Hepatocyte (in vitro differentiated cells): Measurements from ENCODE around the gene RICTOR.

Experiments used
- EZH2 ChIP-seq: fragments of 200-600 bp; sonication (generic); IDR thresholded peaks from 2 replicates; pipeline ENCODE4 v1.6.1; 2016; ENCODE audit warnings: antibody characterized with exemption, mild to moderate bottlenecking, borderline replicate concordance
- EZH2phosphoT487 ChIP-seq: fragments of 200-600 bp; sonication (generic); IDR thresholded peaks from one replicate; pipeline ENCODE4 v1.6.1; 2018; ENCODE audit warnings: antibody characterized with exemption, mild to moderate bottlenecking, low read depth, moderate library complexity; ENCODE audit not compliant: unreplicated experiment, severe bottlenecking
- TF ChIP-seq, protein P1 (sequence below): fragments of 200-600 bp; sonication (generic); IDR thresholded peaks from 2 replicates; pipeline ENCODE4 v1.5.1; 2016; ENCODE audit warnings: antibody characterized with exemption, mild to moderate bottlenecking; ENCODE audit not compliant: poor library complexity

- TF ChIP-seq EZH2 (no peak), EZH2phosphoT487 (no peak)
- TF ChIP-seq, protein P1, sequence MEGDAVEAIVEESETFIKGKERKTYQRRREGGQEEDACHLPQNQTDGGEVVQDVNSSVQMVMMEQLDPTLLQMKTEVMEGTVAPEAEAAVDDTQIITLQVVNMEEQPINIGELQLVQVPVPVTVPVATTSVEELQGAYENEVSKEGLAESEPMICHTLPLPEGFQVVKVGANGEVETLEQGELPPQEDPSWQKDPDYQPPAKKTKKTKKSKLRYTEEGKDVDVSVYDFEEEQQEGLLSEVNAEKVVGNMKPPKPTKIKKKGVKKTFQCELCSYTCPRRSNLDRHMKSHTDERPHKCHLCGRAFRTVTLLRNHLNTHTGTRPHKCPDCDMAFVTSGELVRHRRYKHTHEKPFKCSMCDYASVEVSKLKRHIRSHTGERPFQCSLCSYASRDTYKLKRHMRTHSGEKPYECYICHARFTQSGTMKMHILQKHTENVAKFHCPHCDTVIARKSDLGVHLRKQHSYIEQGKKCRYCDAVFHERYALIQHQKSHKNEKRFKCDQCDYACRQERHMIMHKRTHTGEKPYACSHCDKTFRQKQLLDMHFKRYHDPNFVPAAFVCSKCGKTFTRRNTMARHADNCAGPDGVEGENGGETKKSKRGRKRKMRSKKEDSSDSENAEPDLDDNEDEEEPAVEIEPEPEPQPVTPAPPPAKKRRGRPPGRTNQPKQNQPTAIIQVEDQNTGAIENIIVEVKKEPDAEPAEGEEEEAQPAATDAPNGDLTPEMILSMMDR: peak; percentile 25
These were observed 68.5 kb downstream of the RICTOR start for GRCh38 chr5:39005566-39006232.
